D721Med (cell line): ENCODE measurements around the gene PHYHIPL.

Source experiments
- DNase-seq: peaks from one replicate; pipeline ENCODE4 v3.0.0; 2011; ENCODE audit warnings: low spot score; ENCODE audit not compliant: insufficient read length
- FAIRE-seq: peaks from 2 replicates; lab custom pipeline; 2011; peaks lifted over from hg19 to GRCh38; lab: Jason Lieb, UNC
- TF ChIP-seq, protein P1 (sequence below): IDR thresholded peaks from 2 replicates; pipeline ENCODE4 v1.5.1; 2012; ENCODE audit warnings: mild to moderate bottlenecking, control low read depth; ENCODE audit not compliant: insufficient read depth; ENCODE audit errors: missing control alignments

The PHYHIPL gene

DNA sequence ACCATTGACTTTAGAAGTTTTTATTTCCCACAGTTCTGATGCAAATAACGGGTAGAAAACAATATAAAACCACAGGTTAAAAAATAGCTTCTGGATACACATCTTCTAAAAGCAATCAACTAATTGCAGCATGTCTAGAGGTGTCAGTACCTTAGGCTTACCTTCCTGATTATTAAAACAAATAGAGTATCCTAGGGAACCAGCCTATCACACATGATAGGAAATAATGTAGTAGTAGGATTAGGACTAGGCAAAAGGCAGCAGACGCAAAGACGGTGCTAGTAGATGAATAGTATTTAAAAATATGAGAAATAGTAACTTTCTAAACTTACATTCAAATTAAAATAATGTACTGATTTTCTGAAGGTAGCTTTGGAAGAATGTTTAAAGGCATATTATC is 41.7 kb upstream of the PHYHIPL start:
- FAIRE-seq (no peak), DNase-seq (no peak)
- TF ChIP-seq, protein P1, sequence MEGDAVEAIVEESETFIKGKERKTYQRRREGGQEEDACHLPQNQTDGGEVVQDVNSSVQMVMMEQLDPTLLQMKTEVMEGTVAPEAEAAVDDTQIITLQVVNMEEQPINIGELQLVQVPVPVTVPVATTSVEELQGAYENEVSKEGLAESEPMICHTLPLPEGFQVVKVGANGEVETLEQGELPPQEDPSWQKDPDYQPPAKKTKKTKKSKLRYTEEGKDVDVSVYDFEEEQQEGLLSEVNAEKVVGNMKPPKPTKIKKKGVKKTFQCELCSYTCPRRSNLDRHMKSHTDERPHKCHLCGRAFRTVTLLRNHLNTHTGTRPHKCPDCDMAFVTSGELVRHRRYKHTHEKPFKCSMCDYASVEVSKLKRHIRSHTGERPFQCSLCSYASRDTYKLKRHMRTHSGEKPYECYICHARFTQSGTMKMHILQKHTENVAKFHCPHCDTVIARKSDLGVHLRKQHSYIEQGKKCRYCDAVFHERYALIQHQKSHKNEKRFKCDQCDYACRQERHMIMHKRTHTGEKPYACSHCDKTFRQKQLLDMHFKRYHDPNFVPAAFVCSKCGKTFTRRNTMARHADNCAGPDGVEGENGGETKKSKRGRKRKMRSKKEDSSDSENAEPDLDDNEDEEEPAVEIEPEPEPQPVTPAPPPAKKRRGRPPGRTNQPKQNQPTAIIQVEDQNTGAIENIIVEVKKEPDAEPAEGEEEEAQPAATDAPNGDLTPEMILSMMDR: no peak

DNA sequence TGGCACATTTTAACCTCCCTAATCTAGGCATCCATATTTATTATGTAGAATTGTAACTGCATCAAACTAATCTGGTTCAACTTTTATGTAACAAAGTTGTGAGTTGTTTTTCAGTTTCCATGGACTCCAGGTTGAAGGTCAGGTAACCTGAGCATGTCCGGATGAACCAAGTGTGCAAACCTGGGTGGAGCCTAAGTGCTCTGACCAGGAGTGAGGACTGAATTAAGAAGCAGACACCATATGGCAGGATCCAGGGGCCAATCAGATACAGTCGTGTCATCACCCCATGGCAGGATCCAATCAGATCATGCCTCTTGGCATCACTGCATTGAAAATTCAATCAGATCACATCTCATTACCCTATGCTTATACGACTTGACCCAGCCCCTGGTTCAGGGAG is 41.2 kb upstream of the PHYHIPL start:
- DNase-seq (no peak), FAIRE-seq (no peak)
- TF ChIP-seq, protein P1: no peak

- FAIRE-seq (no peak), DNase-seq (no peak)
- TF ChIP-seq, protein P1: no peak
Observed at GRCh38 chr10:59138052-59138451, 38.4 kb upstream of the PHYHIPL start.

DNA sequence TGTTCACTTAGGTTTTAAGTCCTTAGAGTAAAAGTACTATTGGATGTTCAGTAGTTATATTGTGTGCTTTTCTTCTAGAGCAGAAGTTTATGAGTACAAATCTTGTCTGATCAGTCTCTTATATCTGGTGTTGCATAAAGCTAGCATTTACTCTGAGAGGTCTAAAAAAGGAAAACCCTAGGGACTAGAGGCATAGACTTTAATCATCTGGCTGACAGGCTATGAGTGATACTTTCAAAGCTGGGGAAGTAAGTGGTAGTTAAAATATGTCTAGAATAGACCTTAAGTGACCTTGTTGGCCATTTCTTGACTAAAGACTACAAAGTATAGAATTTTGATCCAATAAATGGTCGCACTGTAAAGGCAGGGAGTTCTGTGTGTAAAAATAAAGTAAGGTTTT is 32.9 kb upstream of the PHYHIPL start:
- TF ChIP-seq, protein P1: no peak
- FAIRE-seq (no peak), DNase-seq (no peak)

DNA sequence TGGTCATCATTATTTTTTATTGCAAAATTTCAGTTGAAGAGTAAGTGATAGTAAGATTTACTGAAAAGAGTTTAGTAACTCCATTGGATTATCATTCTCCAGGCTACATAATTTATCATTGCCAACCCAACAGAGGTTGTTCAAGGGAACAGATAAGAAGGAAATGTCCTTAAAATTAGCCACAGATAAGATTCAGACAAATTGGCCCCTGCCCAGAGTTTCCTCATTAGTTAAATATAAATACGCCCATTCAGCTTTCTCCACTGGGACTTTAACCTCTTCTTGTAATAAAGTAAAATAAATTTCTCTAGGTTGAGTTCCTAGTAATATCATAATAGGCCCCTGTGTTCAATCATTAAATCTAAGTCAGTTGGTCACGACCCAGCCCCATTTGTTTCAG is 27.7 kb upstream of the PHYHIPL start:
- FAIRE-seq (no peak), DNase-seq (no peak)
- TF ChIP-seq, protein P1: no peak

GRCh38 chr10:59155556-59155955 is 20.9 kb upstream of the PHYHIPL start:
- DNase-seq (no peak), FAIRE-seq (no peak)
- TF ChIP-seq, protein P1: no peak

GRCh38 chr10:59167512-59167911 is 8.9 kb upstream of the PHYHIPL start:
- FAIRE-seq (no peak), DNase-seq (no peak)
- TF ChIP-seq, protein P1: no peak
